SIG-M5 (cell line): Measurements from ENCODE around the gene LDLRAD4.
A peak's percentile ranks its signal among the peaks of the same experiment; 100 is the strongest.

Source experiments
- DNase-seq: peaks from one replicate; lab custom pipeline; 2025; lab: John Stamatoyannopoulos, UW

Gene LDLRAD4

DNA sequence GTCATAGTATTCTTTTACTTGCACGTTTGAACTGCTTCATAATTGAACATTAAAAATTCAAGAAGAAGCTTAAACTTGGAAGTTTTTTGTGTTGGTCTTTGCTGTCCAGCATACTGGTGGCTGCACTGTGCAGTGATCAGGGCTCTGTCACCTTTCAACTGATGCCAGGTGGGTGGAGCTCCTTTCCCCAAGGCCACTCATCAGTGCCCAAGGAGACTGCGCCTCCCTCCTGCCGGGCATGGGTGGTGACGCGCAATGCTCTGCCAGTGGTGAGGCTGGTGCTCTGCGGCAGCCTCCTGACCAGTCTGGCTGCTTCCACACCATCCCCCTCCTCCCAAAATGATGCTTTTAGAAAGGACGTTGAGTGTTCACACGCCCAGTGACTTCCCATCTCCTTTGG, 16.0 kb upstream of the LDLRAD4 start:
- no peak for DNase-seq

DNA sequence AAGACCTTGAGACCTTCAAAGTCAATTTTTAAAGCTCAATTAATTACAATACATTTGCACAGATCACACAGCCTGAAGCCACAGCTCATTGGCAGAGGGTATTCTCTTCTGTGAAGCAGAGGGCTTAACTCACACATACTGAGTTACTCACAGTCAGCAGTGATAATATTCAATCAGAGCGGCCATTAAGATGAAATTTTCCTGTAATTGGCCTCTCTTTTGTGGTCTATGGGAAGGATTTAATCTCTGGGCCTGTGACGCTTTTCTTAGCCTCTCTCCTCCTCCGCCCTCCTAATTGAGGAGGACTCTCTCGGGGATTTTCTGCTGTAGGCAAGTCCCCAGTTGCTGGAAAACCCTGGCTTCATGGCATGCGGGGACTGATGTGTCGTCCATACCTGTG, 12.3 kb upstream of the LDLRAD4 start:
- no peak for DNase-seq

DNA sequence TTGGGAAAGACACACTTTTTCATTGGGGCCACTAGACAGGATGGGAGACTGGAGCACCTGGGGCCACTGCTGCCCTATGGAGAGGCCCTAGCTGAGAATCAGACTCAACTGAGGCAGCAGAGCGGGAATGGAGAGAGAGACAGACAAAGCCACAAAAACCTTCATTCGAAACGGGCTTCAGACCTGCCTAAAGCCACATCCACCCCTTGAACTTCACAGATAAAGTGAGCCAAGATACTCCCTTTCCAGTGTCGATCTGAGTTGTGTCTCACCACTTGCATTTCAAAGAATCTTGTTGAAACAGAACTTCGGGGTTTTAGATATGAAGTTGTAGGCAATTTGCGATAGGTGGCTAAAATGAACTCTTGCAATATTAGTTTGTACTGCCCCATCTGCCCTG, 11.3 kb upstream of the LDLRAD4 start:
- no peak for DNase-seq

GRCh38 chr18:13211534-13211933, 7.0 kb upstream of the LDLRAD4 start:
- DNase-seq, result no peak

DNA sequence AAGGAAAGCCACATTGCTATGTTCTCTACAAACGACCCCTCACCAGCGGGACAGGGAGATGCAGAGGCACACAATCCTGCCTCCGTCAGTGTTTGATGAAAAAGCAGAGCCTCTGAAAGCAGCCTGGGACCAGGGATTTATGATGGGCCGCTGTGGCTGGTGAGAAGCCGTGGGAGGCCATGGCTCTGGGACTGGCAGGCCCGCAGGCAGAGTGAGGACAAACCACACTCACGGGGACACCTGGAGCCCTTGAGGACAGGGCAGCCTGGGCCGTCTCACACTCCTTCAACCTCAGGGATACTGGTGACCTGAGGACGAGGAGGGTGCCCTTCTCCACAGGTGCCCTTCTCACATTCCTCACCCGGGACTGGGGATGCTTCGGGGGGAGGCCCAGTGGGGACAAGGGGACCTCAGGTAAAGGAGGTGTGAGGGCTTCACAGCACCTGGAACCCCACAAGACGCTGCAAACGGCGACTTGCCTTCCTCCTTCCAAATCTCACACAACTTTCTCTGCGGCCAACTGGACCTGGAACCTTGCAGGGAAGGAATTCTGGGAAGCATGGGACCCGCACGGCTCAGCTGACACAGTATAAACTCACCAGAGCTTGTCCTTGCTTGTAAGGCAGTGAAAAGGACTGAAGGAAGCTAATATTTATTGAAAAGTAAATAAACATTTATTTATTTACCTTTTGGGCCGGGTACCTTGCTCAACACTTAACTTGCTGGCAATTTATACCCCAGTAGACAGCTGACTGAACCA, 5.3 kb upstream of the LDLRAD4 start:
- no peak for DNase-seq

DNA sequence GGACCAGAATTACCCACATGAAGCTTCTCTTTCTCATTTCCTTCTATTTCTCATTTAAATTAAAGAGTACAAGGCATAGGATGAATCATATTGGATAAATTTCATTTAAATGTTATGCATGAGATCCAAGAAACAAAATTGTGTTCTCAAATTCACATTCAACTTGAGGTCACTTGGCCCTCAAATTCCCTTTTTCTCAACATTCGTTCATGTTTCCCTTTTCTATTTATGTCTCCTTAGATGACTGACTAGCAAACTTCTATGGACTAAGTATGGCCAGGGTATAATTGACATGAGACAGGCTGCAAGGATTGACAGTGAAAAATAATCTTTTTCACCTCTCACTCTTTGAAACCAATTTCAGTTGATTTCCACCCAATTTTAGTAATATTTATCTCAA, 4.0 kb upstream of the LDLRAD4 start:
- DNase-seq, result no peak

DNA sequence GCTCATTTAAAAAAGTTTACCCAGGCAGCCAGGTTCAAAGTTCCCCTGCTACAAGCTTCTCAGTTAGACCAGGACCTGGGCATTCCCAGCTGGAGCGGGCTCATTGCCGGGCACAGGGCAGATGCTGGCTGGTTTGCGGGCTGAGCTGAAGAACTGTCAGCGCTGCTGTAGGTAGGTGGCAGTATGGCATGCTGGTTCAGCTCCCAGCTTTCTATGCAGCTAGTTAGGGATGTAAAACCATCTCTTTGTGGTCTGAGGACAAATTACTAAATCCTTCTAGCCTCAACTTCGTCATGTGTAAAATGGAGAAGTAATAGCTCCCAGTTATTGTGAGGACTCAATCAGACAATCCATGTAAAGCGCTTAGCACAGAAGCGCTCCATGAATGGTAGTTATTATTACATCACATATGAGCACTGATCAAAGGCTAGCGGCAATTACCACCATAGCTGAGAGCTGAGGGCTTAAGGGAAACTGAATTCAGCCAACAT, 2.4 kb upstream of the LDLRAD4 start:
- DNase-seq, result peak; percentile 93

GRCh38 chr18:13216711-13217465, 1.7 kb upstream of the LDLRAD4 start:
- no peak for DNase-seq

DNA sequence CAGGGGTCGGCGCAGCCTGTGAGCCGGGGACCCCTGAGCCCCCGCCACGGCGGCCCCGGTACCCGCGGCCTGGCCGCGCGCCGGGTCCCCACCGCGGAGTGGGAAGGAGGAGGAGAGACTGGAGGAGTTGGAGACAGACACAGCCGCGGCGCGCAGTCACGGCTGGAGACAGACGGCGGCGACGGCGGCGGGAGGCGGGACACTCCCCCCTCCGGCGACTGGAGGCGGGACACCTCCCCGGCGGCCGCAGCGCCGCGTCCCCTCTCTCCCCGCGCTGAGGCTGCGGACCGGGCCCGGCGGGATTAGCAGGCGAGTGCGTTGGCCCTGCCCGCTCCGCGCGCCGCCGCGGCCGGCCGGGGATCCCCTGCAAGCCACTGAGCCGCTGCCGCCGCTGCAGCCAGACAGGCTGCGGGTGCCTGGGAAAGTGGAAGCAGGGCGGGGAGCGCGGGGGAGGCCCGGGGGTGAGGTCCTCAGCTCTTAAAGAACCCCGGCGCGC, 1.0 kb upstream of the LDLRAD4 start:
- no peak for DNase-seq

GRCh38 chr18:13217971-13218367, 591 bp upstream of the LDLRAD4 start:
- DNase-seq, result no peak

DNA sequence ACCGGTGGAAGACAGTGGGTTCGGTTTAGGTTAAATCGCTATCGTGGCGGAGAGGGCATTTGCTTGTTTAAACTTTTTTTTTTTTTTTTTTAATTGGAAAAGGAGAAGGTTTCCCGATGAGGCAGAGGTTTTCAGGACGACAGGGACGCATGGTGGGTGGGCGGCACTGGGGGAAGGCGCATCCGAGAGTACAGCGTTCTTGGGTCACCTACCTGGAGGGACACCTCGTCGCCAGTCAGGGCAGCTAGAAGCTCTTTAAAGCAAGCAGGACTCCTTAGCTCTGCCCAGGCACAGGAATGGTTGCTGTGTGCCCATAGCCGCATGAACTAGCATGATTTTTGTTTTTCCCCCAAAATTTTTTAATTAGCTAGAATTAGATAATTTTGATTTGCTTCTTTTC, 437 bp downstream of the LDLRAD4 start:
- DNase-seq, result no peak

DNA sequence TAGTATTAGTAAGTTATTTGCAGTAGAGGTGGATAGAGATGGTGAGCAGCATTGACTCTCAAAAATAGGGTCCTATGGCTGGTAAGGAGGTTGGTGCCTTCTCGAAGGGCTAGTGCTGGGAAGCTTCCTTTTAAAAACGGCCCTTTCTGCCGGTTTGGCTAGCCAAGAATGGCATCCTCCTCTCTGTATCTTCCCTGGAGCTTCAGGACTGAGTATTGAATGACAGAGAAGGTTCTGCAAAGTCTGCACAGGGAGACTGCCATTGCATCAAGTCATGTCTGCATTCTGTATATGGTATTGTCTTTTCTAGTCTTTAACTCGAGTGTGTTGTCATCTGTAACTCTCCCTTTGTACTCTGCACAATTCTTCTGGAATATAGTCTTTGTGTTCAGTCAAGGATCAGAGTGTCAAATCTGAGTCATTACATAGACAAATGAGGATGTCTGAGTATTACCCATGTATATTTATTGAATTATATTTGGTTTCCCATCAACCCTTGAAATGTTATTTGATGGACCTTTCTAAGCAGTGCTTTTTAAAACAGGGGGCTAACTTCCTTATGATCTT, 1.1 kb downstream of the LDLRAD4 start:
- DNase-seq, result no peak

- DNase-seq, result no peak
Observed at GRCh38 chr18:13220361-13220991, 1.9 kb downstream of the LDLRAD4 start.

GRCh38 chr18:13221869-13222855, 3.6 kb downstream of the LDLRAD4 start:
- DNase-seq, result no peak

- no peak for DNase-seq
Observed at GRCh38 chr18:13222856-13223281, 4.3 kb downstream of the LDLRAD4 start.

DNA sequence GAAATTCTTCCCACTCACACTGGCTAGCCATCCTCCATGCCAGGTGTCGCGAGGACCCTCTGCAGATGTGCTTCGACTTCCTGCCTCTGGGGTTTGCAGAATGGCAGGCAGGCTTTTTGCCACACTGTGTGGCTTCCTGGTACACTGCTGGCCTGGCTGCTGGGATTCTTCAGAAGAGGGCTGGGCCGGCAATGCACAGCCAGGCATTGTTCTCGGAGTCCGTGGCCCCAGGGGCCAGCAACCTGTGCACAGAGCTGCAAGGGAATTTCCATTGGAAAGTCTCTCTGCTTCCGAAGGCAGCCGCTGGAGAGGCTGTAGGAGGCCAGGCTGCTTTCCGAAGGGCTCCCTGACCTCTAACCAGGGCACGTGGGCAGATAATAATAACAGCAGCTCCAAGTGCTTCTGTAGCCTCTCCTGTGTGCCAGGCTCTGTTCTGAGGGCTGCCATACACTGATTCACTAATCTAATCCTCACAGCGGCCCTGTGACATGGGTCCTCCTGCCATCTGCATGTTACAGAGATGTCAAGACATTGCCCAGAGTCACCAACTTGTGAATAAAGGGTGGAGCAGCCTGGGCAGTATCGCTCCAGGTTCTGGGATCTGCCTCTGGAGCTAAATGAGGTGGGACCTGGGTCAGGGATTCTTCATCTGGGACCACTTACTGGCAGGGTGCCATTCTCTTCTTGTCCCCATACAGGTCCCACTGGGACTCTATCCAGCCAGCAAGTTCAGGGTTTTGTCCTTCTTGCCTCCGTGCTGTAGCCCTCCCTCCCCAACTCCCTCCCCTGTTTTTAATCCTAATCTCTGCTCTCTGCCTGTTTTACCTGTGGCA, 5.0 kb downstream of the LDLRAD4 start:
- DNase-seq, result no peak

- no peak for DNase-seq
Observed at GRCh38 chr18:13225261-13225660, 6.7 kb downstream of the LDLRAD4 start.

DNA sequence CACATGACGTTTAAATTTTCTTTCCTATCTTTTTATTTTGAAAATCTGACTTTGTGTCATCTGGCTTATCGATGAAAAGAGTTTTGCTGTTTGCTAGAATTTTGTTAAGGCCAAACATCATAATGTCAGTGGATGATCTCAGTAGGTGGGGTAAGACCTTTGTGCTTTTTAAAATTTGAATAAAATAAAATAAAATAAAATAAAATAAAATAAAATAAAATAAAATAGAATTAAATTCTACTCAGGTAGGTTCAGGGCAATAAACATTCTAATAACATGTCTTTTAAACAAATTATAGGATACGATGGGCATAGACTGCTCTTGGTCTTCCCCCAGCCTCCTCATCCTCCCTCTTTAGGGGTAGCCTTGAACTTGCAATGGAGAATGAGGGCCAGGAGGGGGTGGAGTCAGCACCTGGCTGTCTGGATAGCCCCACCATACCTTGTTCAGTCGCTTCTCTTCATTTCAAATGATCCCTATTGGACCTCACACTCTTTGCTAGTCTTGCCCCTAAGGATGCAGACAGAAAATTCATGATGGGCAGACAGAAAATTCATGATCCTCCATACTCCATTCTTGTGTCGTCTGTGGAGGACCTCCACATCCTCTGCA, 8.1 kb downstream of the LDLRAD4 start:
- no peak for DNase-seq

GRCh38 chr18:13227910-13228309, 9.3 kb downstream of the LDLRAD4 start:
- no peak for DNase-seq
